COLO829 (cell line): ENCODE results near the gene GNG7.

Experiments used
- DNase-seq: peaks from one replicate; pipeline ENCODE4 v3.0.0; 2012; ENCODE audit warnings: low spot score

GNG7 gene

DNA sequence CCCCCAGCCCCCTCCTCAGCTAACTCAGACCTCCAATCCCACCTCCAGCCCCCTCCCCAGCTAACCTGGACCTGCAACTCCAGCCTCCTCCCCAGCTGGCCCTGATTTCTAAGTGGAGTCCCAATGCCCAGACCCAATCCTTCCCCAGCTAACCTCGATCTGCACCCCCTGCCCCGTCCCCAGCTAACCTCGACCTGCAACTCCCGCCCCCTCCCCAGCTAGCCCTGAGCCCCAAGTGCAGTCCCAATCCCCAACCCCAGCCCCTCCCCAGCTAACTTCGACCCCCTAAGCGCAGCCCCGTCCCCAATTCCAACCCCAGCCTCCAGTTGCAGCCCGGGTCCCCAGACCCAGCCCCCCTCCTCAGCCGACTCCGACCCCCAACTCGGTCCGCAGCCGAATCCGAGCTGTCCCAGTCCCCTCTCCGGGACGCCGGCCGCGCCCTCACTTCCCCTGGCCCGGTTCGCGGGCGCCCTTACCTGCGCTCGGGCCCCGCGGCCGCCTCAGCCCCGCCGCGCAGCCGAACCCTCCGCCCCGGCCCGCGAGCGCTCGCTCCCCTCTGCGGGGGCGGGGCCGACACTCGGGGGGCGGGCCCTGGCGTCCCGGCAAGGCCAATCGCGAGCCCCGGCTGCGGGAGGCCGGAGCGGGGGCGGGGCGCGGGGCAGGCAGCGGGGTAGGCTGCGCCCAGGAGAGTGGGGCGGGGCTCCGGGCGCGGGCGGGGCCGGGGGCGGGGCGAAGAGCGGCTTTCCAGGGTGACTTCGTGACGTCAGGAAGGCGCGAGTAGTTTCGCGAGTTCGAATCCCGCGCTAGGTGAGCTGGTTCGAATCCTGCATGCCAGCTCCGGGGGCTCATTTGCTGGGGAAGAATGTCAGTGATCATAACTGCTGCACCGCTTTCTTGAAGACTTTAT is at the start of gene GNG7:
TSS of gene GNG7 (minus strand) at position 525 of the 907 bp plus-strand sequence. CDS start 182,006 bp downstream, outside the sequence.
- DNase-seq, result peak; percentile 99

DNA sequence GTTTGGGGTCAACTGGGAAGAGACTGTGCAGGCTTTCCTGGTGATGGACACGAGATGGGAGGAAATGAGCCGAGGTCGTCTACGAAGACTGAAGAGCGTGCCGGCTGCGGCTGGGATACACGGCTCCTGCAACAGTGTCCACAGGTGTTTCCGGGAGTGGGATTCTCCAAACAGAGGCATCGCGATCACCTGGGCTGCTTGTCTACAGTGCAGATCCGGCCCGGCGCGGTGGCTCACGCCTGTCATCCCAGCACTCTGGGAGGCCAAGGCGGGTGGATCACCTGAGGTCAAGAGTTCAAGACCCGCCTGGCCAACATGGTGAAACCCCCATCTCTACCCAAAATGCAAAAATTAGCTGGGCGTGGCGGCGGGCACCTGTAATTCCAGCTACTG is 48.9 kb upstream of the GNG7 start:
- no peak for DNase-seq

DNA sequence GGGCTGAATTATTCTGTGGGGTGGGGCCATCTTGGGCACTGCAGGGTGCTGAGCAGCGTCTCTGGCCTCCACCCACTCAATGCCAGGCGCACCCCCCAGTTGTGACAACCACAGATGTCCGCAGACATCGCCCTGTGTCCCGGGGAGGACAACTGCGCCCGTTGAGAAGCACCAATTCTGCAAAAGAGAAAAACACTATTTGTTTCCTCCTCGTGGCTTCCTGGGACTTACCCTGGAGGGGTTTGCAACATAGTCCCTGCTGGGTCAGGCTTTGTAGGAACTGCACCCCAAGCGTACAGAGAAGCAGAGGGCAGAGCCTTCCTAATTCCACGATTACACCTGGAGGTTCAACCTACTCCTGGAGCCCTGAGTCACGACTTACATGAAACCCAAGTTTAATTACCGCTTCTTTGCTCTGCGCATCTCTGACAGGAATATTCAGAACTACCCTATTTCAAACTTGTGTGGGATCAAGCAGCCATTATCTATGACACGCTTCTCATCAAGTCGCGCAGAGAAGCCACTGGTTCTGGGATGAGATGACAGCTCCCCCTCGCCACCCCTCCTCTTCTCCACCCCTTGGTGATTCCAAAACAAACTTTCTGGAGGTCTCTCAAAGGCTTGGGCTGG is 48.4 kb upstream of the GNG7 start:
- no peak for DNase-seq

DNA sequence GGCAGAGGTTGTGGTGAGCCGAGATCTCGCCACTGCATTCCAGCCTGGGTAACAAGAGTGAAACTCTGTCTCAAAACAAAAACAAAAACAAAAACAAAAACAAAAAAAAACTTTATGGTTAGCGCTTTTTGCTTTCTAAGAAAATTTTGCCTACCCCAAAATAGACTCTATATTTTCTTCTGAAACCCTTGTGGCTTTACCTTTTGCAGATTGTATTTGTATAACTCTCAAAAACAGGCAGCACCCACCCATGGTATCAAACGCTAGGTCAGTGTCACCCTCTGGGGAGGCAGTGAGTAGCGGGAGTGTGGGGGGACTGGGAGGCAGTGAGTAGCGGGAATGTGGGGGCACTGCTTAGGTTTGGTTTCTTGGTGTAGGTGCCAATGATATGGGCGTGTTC is 44.9 kb upstream of the GNG7 start:
- DNase-seq, result no peak

DNA sequence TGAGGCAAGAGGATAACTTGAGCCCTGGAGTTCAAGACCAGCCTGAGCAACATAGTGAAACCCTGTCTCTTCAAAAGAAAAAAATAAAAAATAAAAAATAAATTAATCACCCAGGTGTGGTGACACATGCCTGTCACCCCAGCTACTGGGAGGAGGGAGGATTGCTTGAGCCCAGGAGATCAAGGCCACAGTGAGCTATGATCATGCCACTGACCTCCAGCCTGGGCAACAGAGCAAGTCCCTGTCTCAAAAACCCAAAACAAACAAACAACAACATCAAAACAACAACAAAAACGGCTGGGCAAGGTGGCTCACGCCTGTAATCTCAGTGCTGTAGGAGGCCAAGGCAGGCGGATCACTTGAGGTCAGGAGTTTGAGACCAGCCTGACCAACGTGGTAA is 41.6 kb upstream of the GNG7 start:
- no peak for DNase-seq

DNA sequence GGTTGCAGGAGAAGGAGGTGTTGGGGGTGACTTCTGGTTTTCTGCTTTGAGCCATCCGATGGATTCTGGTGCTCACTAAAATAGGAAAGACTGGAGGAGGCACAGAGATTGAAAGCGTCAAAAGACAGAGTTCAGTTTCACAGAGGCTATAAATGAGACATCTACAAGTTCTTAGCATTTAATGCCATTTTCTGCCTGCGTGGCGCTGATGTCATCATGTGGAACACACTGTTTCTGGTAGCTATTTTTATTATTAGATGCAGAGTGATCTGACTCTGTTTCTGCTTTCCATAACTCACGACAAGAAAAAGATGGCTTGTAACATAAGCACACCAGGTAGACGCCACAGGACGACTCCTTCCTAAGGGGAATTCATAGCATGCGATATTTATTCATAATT is 40.6 kb upstream of the GNG7 start:
- DNase-seq, result no peak

DNA sequence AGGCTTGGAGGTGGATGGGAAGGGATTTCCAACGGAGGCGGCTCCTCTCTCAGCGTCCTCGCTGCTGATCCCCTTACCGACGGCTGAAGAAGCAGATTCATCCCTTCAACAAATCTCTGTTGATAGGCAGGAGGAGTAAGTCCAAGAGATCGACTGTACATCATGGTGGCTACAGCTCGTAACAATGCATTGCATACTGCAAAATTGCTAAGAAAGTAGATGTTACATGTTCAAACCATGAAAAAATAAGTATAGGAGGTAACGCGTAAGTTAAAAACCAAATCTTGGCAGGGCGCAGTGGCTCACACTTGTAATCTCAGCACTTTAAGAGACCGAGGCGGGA is 37.8 kb upstream of the GNG7 start:
- no peak for DNase-seq

DNA sequence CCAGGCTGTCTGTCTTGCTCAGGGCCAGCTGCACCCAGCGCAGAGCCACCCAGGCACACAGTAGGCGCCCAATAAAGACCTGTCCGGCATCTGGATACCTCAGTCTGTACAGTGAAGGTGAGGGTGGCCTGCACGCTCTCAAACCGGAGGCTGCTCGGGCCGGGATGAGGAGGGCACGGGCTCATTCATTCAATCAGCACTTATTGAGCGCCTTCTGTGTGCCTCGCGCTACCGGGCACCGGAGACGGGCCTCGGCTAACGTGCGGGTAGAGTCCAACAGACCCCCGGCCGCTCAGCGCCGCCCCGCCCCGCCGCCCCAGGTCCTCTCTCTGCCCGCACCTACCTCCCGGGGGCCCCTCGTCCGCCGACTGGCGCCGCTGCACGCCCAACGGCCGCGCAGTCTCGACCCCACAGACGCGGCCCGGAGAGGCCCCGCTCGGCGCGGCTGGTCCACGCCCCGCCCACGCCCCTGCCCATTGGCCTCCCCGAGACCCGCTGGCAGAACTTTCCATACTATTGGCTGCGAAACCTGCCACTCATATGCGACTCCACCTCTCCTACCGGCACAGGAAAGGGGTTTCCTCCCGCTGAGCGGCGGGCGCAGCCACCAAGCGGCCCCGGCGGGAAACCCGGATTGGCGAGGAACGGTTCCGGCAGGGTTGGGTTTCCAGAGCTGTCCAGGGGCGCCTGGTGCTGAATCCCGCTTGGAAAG is 37.3 kb upstream of the GNG7 start, which contains the start of gene SLC39A3:
TSS of gene SLC39A3 (minus strand) at position 416 of the 712 bp plus-strand sequence. CDS start 2,760 bp downstream, outside the sequence.
- DNase-seq, result peak; percentile 100

DNA sequence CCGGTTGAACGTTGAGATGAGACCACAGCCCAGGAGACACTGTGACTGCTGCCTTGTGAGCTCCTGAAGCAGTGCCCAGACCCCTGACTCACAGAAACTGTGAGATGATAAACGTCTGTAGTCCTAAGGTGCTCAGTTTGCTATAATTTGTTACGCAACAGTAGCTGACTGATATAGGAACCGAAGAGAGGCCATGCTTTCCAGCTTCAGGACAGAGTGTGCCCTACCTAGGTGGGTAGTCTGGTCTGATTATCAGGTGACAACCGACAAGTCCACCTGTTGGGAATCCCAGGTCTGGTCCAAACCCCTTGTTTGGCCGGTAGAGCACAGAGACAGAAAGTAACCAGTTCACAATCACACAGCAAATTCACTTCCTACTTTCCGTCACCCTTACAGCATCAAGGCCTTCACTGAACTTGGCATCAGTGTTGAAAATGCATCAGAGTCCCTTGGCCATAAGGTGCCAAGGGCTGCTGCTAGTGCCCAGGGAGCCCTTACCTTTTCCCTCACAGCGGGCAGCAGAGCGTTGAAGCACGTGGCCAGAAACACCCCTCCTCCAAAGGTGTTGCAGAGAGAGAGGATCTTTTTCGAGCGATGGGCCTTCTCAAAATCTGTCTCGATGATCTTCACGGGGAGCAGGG is 34.2 kb upstream of the GNG7 start:
- DNase-seq, result no peak

DNA sequence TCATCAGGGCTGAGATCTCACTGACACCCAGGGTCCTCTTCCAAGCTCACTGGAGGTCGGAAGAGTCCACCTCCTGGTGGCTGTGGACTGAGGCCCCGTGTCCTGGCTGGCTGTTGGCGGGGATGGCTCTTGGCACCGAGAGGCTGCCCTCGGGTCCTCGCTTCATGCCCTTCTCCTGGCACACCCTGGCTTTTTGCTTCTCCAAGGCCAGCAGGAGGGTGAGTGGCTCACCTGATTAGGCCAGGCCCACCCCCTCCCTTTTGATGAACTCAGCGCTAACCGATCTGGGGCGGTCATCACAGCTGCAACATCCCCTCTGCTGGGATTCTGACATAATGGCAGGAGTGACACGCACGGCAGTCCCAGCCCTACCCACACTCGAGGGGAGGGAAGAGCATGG is 32.9 kb upstream of the GNG7 start:
- no peak for DNase-seq

DNA sequence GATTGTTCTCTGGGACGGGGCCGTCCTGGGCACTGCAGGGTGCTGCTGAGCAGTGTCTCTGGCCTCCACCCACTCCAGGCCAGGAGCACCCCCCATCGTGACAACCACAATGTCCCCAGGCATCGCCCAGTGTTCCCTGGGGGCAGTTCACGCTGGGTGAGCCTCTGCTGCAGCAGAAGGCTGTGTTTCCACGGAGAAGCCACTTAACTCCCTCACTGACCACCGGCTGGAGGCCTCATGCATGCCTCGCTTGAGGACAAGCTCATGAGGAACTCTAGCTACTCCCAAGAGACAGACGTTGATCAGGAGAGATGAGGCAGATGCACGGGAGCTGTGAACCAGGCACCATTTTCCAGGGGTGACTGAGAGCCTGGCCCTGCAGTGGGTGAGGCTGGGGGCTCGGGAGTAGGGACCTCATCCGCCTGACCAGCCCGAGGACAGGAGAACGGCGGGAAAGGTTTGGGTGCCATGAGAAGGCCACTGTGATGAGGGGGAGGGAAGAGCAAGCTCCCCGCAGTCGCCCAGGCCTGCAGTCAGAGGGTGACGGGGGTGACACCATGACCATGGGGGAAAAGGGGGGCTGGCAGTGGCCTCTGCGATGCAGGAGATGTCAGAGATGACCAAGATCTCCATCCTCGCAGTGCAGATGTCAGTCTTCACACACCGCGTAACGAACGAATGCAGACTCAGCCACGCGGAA is 32.2 kb upstream of the GNG7 start:
- no peak for DNase-seq

DNA sequence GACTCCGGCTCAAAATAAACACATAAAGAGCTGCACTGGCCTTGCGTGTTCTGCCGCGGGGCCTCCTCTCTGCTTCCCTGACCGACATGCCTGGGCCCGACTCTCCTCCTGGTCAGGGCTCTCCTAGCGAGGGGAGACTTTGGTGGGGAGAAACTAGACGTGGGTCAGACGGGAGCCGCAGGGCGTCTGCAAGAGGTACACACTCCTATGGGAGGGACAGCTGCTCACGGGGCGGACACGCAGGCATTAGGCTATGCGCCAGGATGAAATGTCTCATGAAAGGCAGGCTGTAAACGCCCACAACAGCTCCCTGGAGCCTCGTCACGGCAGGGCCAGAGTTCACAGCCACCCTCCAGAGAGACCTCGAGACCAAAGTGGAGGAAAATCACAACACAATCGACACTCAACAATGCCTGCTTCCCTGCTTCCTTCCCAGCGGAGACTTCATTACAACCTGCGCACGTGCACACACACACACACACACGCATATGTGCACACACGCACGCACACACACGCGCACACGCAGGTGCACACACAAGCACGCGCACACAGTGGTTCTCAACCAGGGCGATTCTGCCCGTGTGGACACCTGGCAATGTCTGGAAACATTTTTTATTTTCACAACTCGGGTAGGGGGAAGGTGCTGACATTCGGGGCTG is 31.6 kb upstream of the GNG7 start:
- peak; percentile 55 for DNase-seq

DNA sequence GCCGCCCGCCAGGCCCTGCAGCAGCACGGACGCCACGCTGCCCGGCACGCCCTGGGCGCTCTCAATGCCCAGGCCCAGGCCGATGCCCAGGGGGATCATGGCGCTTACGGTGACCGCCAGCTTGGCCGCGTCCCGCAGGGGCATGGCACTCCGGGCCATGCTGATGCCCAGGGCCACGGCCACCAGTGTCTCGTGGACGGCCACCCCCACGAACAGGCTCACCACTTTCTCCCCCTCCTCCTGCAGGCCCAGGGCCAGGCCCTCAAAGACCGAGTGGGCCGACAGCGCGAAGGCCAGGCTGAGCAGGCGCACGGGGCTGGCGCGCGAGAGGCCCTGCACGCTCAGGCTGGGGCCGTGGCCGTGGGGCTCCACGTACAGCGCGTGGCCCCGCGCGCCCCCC is 30.4 kb upstream of the GNG7 start:
- no peak for DNase-seq

DNA sequence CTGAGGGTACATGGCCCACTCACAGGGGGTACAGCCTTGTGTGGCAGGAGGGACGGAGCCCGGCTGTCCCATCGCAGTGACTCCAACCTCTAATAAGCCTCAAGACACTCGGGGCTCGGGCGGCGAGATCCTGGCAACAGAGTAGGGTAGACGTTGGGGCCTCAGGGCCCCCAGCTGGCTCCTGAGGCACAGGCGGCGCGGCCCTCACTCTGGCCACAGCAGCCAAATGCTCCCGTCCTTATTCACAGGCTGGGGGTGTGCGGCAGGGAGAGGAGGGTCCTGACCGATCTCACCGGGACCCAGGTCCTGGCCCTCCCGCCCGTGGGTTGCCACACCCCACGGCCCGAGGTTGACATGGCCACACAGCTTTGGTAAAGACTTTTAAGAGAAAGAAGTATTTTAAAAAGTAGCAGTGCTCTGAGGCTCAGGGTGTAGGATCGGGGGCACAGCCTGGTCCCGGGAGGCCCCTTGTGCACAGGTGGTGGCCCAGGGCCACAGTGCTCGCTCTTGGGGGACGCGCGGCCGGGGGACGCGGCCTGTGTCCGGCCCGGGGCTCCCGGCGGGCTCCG is 29.7 kb upstream of the GNG7 start:
- no peak for DNase-seq

DNA sequence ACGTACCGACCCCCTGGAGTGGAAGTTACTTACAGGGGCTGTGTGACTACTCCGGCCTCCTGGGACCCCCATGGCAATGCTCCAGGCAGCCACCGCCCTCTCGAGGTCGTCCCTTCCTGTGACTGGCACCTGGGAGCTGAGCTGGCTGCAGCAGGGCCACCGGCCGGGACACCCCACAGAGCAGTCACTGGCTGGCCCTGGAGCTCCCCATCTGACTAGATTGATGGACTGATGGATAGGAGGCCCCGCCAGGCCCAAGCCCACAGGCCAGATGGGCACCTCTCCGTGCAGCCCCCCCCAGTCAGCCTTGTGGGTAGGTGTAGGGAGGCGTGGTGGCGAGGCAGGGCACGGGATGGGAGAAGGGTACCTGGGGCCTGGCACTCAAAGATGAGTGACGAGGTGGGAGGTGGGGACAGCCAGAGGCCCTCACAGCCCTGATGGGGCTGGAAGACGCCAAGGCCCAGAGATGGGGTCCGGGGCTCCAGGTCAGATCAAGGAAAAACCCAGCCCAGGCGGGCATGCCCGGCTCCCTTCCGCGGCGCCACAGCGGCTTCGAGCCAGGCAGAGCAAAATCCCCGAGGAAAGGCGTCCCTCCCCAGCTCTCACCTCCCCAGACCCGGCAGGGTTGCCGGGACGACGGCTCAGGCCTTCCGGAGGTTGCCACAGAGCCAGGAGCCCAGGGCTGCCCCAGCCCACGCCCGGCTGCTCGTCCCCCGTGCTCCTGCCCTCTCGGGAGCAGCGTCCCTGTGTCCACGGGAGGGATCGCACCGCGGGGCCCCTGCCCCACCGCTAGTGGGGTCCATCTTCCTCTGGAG is 28.9 kb upstream of the GNG7 start:
- no peak for DNase-seq

DNA sequence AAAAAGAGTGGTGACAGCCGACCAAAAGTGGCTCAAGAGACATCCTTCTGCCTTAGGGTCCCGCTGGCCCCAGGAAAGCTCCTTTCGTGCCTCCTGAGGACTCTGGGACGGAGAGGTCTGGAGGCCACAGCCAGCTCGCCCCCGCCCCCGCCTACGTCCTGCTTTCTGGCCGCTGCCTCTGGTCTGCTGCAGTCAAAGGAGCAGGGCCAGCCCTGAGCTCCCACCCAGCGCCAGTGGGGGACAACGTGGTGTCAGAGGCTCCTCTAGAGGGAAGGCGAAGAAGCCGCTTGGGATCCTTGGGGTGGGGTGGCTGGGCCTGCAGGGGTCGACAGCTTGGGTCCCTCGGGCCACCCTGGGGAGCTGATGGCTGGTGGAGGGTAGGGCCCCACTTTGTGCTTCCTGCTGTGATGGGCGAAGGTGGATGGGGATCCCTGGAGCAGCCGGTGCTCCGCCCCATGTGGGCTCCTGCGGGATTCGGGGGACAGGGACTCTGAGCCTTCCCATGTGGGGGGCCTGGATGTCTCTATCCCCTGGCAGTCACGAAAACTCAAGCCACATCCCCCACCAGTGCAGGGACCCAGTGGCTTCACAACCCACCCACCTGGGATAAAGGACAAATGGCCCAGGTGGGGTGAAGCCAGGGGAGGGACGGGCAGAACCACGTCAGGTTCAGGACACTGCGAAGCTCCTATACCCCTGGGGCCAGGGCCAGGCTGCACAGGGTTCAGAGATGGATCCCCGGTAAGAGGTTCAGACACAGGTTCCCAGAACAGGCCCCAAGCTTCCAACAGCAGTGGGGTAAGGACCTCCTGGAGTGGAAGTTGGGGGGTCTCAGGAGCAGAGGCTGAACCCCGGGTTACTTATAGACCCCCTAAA is 27.7 kb upstream of the GNG7 start:
- DNase-seq, result no peak

DNA sequence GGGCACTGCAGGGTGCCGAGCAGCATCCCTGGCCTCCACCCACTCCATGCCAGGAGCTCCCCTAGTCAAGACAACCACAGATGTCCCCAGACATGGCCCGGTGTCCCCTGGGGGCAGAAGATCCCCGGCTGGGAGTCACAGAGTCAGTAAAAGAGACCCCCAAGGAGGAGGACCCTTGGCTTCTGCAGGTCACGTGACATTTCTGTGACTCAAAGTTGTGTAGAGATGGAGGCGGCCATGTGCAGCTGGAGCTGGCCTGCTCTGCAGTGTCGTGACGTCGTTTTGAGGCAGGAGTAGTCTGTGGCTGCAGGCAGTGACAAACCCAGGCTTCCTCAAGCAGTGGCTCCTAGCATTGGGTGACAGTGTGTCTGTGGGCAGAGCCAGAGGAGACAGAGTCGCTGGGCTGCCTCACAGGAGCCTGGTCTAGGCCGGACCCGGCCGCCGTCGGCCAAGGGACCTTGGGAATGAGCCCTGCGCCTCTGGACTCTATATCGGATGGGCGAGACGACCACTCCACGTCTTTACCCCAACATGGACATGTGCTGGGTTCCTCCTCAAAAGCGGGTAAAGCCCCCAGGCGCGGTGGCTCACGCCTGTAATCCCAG is 26.4 kb upstream of the GNG7 start:
- no peak for DNase-seq

DNA sequence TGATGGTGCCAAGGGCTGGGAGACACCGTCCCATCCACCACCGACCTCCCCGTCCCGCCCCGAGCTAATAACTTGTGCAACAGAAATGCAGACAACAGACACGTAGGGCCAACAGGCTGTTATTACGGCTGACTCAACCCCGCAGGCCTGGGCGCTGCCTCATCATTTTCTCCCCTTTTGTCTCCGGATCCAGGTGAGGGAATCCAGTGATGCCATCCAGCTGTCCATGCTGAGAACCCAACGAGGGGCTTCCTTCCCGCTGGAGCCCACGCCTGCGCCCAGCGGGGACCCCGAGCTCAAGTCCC is 25.1 kb upstream of the GNG7 start:
- no peak for DNase-seq
